Adrenal gland (tissue), 5 donors: ENCODE measurements around the gene KLF13.

ENCODE experiments used
- CTCF ChIP-seq, 6 experiments: fragments of 450-650 bp in 4 of 6; fragments of 200-600 bp in 2 of 6; sonication (generic) in 1 of 6; IDR thresholded peaks; 1 replicate in 5 of 6; 2 replicates in 1 of 6; pipeline versions ENCODE4 v1.5.1 to v1.8.0; 2016 to 2021; ENCODE audit warnings: antibody characterized with exemption in 6 of 6, mild to moderate bottlenecking in 2 of 6, moderate library complexity in 1 of 6
- POLR2A ChIP-seq, 2 donors: fragments of 450-650 bp; IDR thresholded peaks; one replicate each; pipeline ENCODE4 v1.6.1; 2017; ENCODE audit warnings: antibody characterized with exemption in 2 of 2, mild to moderate bottlenecking in 2 of 2, moderate library complexity in 1 of 2
- donor health status: DM: no; HTN: no; CAD: no.

DNA sequence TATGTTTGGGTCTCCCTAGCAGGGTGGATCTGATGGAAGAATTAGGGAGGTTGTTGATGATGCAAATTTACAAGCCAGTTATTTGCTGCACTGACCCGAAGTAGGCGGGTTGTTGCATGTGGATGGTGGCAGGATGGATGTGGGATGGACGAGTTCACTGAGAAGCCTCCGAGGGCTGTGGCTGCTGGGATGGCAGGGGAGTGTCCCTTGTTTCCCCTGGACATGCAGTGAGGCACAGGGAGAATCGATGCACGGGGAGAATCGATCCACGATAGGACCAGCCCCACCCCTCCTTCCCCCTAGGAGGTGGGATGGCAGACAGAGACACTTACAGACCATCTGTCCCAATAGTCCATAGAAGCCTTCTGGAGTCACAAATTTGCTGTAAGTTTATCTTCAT, 31.0 kb upstream of the KLF13 start:
- TF ChIP-seq CTCF (IDR thresholded peaks at IDR 0.05) (no peak), POLR2A (IDR thresholded peaks at IDR 0.05) (no peak)
